ENCODE data around the gene ANXA7. TPM values are rescaled to one million over a fixed set of nuclear protein-coding genes. Genes with fewer than 3 reads are reported as not detected.
"Not testable (repeated sequence)": the region's sequence is repeated elsewhere in the genome, so short reads cannot be mapped to it uniquely, and the experiment has no call there.

The ANXA7 gene
- total RNA-seq, 3 donors from 2014 or later: 120 to 169 (median 123) TPM

DNA sequence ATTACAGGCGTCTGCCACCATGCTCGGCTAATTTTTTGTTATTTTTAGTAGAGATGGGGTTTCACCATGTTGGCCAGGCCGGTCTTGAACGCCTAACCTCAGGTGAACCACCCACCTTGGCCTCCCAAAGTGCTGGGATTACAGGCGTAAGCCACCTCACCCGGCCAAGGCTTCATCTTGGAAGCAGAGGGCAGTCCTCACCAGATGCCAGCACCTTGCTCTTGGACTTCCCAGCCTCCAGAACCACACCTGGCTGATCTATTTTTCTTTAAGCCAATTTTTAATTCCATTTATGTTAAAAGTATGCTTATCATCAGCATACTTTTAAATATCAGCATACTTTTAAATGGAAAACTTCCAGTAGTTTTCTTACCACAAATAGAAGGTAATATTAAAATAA is 12.2 kb downstream of the ANXA7 start:
- TF ChIP-seq, protein P1, sequence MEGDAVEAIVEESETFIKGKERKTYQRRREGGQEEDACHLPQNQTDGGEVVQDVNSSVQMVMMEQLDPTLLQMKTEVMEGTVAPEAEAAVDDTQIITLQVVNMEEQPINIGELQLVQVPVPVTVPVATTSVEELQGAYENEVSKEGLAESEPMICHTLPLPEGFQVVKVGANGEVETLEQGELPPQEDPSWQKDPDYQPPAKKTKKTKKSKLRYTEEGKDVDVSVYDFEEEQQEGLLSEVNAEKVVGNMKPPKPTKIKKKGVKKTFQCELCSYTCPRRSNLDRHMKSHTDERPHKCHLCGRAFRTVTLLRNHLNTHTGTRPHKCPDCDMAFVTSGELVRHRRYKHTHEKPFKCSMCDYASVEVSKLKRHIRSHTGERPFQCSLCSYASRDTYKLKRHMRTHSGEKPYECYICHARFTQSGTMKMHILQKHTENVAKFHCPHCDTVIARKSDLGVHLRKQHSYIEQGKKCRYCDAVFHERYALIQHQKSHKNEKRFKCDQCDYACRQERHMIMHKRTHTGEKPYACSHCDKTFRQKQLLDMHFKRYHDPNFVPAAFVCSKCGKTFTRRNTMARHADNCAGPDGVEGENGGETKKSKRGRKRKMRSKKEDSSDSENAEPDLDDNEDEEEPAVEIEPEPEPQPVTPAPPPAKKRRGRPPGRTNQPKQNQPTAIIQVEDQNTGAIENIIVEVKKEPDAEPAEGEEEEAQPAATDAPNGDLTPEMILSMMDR (IDR thresholded peaks at IDR 0.05): no peak
- TF ChIP-seq POLR2A (IDR thresholded peaks at IDR 0.05) (no peak), POLR2AphosphoS5 (IDR thresholded peaks at IDR 0.05) (no peak)
- no peaks in the 10 kb centered on the region for H3K9me3 ChIP-seq
- intact Hi-C loops (cut with DNase I; ENCODE audit: low total_unique reads): no loop called here
- no peaks in the 10 kb centered on the region for H3K4me1 ChIP-seq
- H3K27me3 ChIP-seq: no peaks in the 10 kb centered on the region
- no peaks in the 10 kb centered on the region for H3K36me3 ChIP-seq
- no peak for DNase-seq (ENCODE audit: low spot score in 2 of 2)
- H3K4me3 ChIP-seq: no peak overlapping the region
- no peak overlapping the region for H3K27ac ChIP-seq

DNA sequence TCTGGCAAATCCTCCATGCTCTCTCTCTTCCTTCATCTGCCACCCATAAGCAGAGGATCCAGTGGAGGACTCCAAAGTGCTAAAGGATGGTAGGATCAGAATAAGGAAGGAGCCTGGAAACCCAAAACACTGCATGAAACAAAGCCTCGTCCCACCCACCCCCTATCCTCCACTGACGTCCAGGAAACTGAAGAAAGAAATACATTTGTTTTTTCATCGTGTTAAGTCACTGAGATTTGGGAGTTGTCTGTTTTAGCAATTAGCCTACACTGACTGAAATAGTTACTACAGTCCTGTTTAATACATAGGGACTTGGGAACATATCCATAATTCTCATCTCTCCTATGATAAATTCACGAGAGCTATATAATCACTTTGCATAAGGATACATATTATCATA is 14.8 kb downstream of the ANXA7 start:
- H3K4me3 ChIP-seq: no peak overlapping the region
- H3K36me3 ChIP-seq: no peaks in the 10 kb centered on the region
- H3K27me3 ChIP-seq: no peaks in the 10 kb centered on the region
- no peak overlapping the region for H3K27ac ChIP-seq
- intact Hi-C loops (cut with DNase I; ENCODE audit: low total_unique reads): no loop called here
- H3K9me3 ChIP-seq: no peaks in the 10 kb centered on the region
- DNase-seq (ENCODE audit: low spot score in 2 of 2): no peak
- TF ChIP-seq, protein P1 (IDR thresholded peaks at IDR 0.05): no peak
- TF ChIP-seq POLR2A (IDR thresholded peaks at IDR 0.05): no peak
- TF ChIP-seq POLR2AphosphoS5 (IDR thresholded peaks at IDR 0.05): no peak
- H3K4me1 ChIP-seq: no peaks in the 10 kb centered on the region

DNA sequence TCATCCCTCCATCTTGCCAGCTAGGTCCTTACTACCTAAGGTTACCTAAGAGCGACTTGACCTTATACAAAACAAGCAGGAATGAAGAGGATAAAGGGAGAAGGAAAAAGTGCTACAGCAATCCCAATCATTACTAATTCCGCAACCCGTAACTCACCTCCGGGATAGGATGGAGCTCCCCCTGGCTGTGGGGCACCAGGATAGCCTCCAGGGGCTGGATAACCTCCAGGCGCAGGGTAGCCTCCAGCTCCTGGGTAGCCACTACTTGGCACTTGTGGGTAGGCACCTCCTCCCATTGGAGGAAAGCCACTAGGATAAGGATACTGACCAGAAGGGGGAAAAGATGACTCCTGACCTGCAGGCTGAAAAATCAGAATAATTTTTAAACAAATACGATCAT is 15.8 kb downstream of the ANXA7 start:
- no peak overlapping the region for H3K27ac ChIP-seq
- TF ChIP-seq POLR2AphosphoS5 (IDR thresholded peaks at IDR 0.05) (no peak), POLR2A (IDR thresholded peaks at IDR 0.05) (no peak)
- TF ChIP-seq, protein P1 (IDR thresholded peaks at IDR 0.05): no peak
- H3K9me3 ChIP-seq: no peaks in the 10 kb centered on the region
- no peaks in the 10 kb centered on the region for H3K36me3 ChIP-seq
- intact Hi-C loops (cut with DNase I; ENCODE audit: low total_unique reads): no loop called here
- no peaks in the 10 kb centered on the region for H3K27me3 ChIP-seq
- H3K4me3 ChIP-seq: no peak overlapping the region
- no peaks in the 10 kb centered on the region for H3K4me1 ChIP-seq
- DNase-seq (ENCODE audit: low spot score in 2 of 2): no peak

DNA sequence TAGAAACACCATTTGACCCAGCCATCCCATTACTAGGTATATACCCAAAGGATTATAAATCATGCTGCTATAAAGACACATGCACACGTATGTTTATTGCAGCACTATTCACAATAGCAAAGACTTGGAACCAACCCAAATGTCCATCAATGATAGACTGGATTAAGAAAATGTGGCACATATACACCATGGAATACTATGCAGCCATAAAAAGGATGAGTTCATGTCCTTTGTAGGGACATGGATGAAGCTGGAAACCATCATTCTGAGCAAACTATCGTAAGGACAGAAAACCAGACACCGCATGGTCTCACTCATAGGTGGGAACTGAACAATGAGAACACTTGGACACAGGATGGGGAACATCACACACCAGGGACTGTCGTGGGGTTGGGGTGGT is 19.5 kb downstream of the ANXA7 start:
- H3K27me3 ChIP-seq; H3K36me3 ChIP-seq; DNase-seq (ENCODE audit: low spot score in 2 of 2); H3K4me3 ChIP-seq; H3K9me3 ChIP-seq; intact Hi-C loops (cut with DNase I; ENCODE audit: low total_unique reads); H3K4me1 ChIP-seq; H3K27ac ChIP-seq: not testable (repeated sequence)

DNA sequence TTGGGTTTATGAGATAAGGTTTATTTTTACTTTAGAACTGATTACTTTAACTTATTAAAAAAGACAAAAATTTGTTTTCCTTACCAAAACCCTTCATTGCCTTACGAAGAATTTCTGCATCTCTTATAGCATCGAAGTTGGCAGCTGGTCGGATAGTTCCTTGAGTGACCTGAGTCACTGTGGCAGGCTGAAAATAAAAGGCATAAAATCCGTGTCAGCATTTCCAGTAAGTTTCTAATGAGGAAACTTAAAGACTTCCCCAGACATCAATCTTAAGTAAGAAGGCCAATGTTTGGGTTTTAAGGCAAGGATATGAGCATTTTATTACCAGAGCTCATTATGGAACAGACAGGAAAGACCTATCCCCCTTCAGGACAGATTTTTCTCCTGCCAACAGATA is 25.6 kb downstream of the ANXA7 start:
- Histone ChIP-seq H3K4me1 (no peaks in the 10 kb centered on the region), H3K36me3 (peaks cover 10% of the 10 kb centered on the region), H3K27ac (no peak overlapping the region), H3K27me3 (no peaks in the 10 kb centered on the region), H3K4me3 (no peak overlapping the region), H3K9me3 (no peaks in the 10 kb centered on the region)
- no peak for TF ChIP-seq POLR2AphosphoS5 (IDR thresholded peaks at IDR 0.05)
- TF ChIP-seq POLR2A (IDR thresholded peaks at IDR 0.05): no peak
- TF ChIP-seq, protein P1 (IDR thresholded peaks at IDR 0.05): no peak
- no peak for DNase-seq (ENCODE audit: low spot score in 2 of 2)
- intact Hi-C loops (cut with DNase I; ENCODE audit: low total_unique reads): no loop called here

DNA sequence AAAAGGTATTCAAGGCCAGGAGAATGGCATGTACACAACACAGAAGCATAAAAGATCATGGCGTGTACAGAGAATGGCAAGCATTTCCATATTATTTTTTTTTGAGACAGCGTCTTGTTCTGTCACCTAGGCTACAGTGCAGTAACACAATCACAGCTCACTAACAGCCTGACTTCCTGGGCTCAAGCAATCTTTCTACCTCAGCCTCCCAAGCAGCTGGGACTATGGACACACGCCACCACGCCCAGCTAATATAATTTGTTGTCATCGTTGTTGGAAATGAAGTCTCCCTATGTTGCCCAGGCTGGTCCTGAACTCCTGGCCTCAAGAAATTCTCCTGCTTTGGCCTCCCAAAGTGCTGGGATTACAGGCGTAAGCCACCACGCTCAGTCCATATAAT is 27.3 kb downstream of the ANXA7 start:
- intact Hi-C loops (cut with DNase I; ENCODE audit: low total_unique reads): no loop called here
- no peak for TF ChIP-seq POLR2A (IDR thresholded peaks at IDR 0.05)
- TF ChIP-seq, protein P1 (IDR thresholded peaks at IDR 0.05): no peak
- H3K9me3 ChIP-seq: no peaks in the 10 kb centered on the region
- no peaks in the 10 kb centered on the region for H3K4me1 ChIP-seq
- no peaks in the 10 kb centered on the region for H3K27me3 ChIP-seq
- no peak for DNase-seq (ENCODE audit: low spot score in 2 of 2)
- H3K4me3 ChIP-seq: no peak overlapping the region
- H3K27ac ChIP-seq: no peak overlapping the region
- peaks cover 17% of the 10 kb centered on the region for H3K36me3 ChIP-seq

All from breast epithelium (tissue), 4 donors.